Loucy (cell line): ENCODE measurements around the gene ARHGAP26.

Source experiments
- H2AFZ ChIP-seq: fragments of 200-600 bp; sonication (generic); 2 replicates; pipeline ENCODE4 v1.6.0; 2016; ENCODE audit warnings: antibody characterized with exemption, mild to moderate bottlenecking, low read length, moderate library complexity
- H3F3A ChIP-seq: fragments of 200-600 bp; 2 replicates; pipeline ENCODE4 v1.6.0; 2016; ENCODE audit warnings: antibody characterized with exemption, low read depth, mild to moderate bottlenecking
- H3K27me3 ChIP-seq: fragments of 200-600 bp; sonication (generic); 2 replicates; pipeline ENCODE4 v1.6.1; 2014; ENCODE audit warnings: low read length, mild to moderate bottlenecking; ENCODE audit not compliant: insufficient read depth, poor library complexity, severe bottlenecking
- H3K36me3 ChIP-seq: fragments of 200-600 bp; sonication (generic); 2 replicates; pipeline ENCODE4 v1.6.1; 2016; ENCODE audit warnings: low read length; ENCODE audit not compliant: insufficient read depth
- H3K4me1 ChIP-seq: fragments of 200-600 bp; sonication (generic); 2 replicates; pipeline ENCODE4 v1.5.1; 2014; ENCODE audit warnings: low read length, mild to moderate bottlenecking; ENCODE audit not compliant: insufficient read depth, poor library complexity, severe bottlenecking
- H3K4me2 ChIP-seq: fragments of 200-600 bp; sonication (generic); 2 replicates; pipeline ENCODE4 v1.6.0; 2014; ENCODE audit warnings: antibody characterized with exemption, low read length, low read depth, mild to moderate bottlenecking; ENCODE audit not compliant: poor library complexity, severe bottlenecking
- H3K4me3 ChIP-seq: fragments of 200-600 bp; sonication (generic); 2 replicates; pipeline ENCODE4 v1.5.1; 2014; ENCODE audit warnings: low read length, mild to moderate bottlenecking, mixed read lengths; ENCODE audit not compliant: poor library complexity, severe bottlenecking
- H3K79me2 ChIP-seq: fragments of 200-600 bp; sonication (generic); 2 replicates; pipeline ENCODE4 v1.6.1; 2014; ENCODE audit warnings: low read length; ENCODE audit not compliant: insufficient read depth
- H3K9ac ChIP-seq: fragments of 200-600 bp; sonication (generic); 2 replicates; pipeline ENCODE4 v1.6.0; 2014; ENCODE audit warnings: mild to moderate bottlenecking, low read depth, low read length, moderate library complexity; ENCODE audit not compliant: poor library complexity, severe bottlenecking
- H3K9me2 ChIP-seq: fragments of 200-600 bp; sonication (generic); replicated peaks from 2 replicates; pipeline ENCODE4 v1.6.1; 2016; ENCODE audit warnings: low read depth, low read length, mixed read lengths
- H3K9me3 ChIP-seq: fragments of 200-600 bp; sonication (generic); 2 replicates; pipeline ENCODE4 v1.6.1; 2014; ENCODE audit warnings: mild to moderate bottlenecking, antibody characterized with exemption, low read length, low read depth; ENCODE audit not compliant: insufficient read depth
- H4K20me1 ChIP-seq: fragments of 200-600 bp; sonication (generic); 2 replicates; pipeline ENCODE4 v1.6.0; 2014; ENCODE audit warnings: antibody characterized with exemption, low read length, mild to moderate bottlenecking; ENCODE audit not compliant: insufficient read depth, poor library complexity, severe bottlenecking
- EZH2phosphoT487 ChIP-seq: fragments of 200-600 bp; IDR thresholded peaks from 2 replicates; pipeline ENCODE4 v1.6.1; 2018; ENCODE audit warnings: antibody characterized with exemption, mild to moderate bottlenecking, moderate library complexity, borderline replicate concordance
- TF ChIP-seq, protein P1 (sequence below): fragments of 200-600 bp; sonication (generic); conservative IDR thresholded peaks from 2 replicates; pipeline ENCODE4 v1.5.1; 2014; ENCODE audit warnings: mild to moderate bottlenecking, antibody characterized with exemption, low read length

Gene ARHGAP26

GRCh38 chr5:143210576-143210975 is 440.4 kb downstream of the ARHGAP26 start:
- H3K4me3 ChIP-seq: no peak overlapping the region
- no peaks in the 10 kb centered on the region for H3K27me3 ChIP-seq
- H3K4me2 ChIP-seq: no peak overlapping the region
- no peaks in the 10 kb centered on the region for H3K9me2 ChIP-seq
- no peaks in the 10 kb centered on the region; the same call in 1 of the 2 replicates for H3K36me3 ChIP-seq
- no peak for TF ChIP-seq EZH2phosphoT487
- TF ChIP-seq, protein P1, sequence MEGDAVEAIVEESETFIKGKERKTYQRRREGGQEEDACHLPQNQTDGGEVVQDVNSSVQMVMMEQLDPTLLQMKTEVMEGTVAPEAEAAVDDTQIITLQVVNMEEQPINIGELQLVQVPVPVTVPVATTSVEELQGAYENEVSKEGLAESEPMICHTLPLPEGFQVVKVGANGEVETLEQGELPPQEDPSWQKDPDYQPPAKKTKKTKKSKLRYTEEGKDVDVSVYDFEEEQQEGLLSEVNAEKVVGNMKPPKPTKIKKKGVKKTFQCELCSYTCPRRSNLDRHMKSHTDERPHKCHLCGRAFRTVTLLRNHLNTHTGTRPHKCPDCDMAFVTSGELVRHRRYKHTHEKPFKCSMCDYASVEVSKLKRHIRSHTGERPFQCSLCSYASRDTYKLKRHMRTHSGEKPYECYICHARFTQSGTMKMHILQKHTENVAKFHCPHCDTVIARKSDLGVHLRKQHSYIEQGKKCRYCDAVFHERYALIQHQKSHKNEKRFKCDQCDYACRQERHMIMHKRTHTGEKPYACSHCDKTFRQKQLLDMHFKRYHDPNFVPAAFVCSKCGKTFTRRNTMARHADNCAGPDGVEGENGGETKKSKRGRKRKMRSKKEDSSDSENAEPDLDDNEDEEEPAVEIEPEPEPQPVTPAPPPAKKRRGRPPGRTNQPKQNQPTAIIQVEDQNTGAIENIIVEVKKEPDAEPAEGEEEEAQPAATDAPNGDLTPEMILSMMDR: no peak
- H3K9ac ChIP-seq: no peak overlapping the region
- no peaks in the 10 kb centered on the region for H3K79me2 ChIP-seq
- H3K4me1 ChIP-seq: no peaks in the 10 kb centered on the region
- no peaks in the 10 kb centered on the region for H3F3A ChIP-seq
- H3K9me3 ChIP-seq: no peaks in the 10 kb centered on the region
- no peak overlapping the region for H2AFZ ChIP-seq
- no peaks in the 10 kb centered on the region for H4K20me1 ChIP-seq

- Histone ChIP-seq H3F3A (no peaks in the 10 kb centered on the region), H3K4me3 (no peak overlapping the region), H4K20me1 (no peaks in the 10 kb centered on the region), H3K4me1 (no peaks in the 10 kb centered on the region), H3K9ac (no peak overlapping the region), H3K36me3 (no peaks in the 10 kb centered on the region; the same call in 1 of the 2 replicates), H3K79me2 (no peaks in the 10 kb centered on the region), H3K9me2 (no peaks in the 10 kb centered on the region), H3K4me2 (no peak overlapping the region), H3K9me3 (no peaks in the 10 kb centered on the region), H3K27me3 (no peaks in the 10 kb centered on the region), H2AFZ (no peak overlapping the region)
- no peak for TF ChIP-seq EZH2phosphoT487
- TF ChIP-seq, protein P1: no peak
Measured at GRCh38 chr5:143212261-143212660, 442.1 kb downstream of the ARHGAP26 start.

DNA sequence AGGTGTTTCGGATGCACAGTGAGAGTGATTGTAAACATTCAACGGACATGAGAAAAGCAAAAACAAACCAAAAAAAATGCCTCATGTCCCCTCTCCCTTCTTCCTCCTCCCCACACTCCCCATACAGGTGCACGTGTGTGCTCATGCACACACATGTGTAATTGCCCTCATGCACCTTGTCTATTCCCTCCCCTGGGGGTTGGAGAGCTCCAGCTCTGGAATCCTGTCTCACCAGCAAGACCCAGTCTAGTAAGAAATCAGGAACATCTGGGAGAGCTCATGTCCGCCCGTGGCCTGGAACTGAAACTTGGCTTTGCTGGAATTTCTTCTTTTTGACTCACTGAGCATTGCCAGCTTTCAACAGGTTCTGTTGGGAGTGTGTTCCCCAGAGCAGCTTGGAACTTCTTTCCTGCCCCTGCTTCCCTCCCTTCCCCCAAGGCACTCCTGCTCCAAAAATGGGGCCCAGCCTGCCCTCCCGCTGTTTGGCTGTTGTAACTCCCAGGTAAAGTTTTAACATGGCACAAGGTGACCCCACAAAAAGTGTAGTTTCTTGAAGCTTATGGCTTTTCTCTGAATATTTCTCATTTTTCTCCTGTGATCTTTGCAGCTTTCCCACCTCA is 443.2 kb downstream of the ARHGAP26 start:
- H3K4me1 ChIP-seq: no peaks in the 10 kb centered on the region
- H3F3A ChIP-seq: no peaks in the 10 kb centered on the region
- H3K4me2 ChIP-seq: no peak overlapping the region
- H3K9me3 ChIP-seq: no peaks in the 10 kb centered on the region
- H3K27me3 ChIP-seq: no peaks in the 10 kb centered on the region
- H3K79me2 ChIP-seq: no peaks in the 10 kb centered on the region
- TF ChIP-seq, protein P1: no peak
- no peak for TF ChIP-seq EZH2phosphoT487
- no peaks in the 10 kb centered on the region for H4K20me1 ChIP-seq
- no peak overlapping the region for H2AFZ ChIP-seq
- no peak overlapping the region for H3K9ac ChIP-seq
- no peak overlapping the region for H3K4me3 ChIP-seq
- no peaks in the 10 kb centered on the region for H3K9me2 ChIP-seq
- H3K36me3 ChIP-seq: no peaks in the 10 kb centered on the region; the same call in 1 of the 2 replicates
